Measurements from ENCODE around the gene WDR4. TPM values are rescaled to one million over a fixed set of nuclear protein-coding genes. Genes with fewer than 3 reads are reported as not detected.

WDR4 gene
- polyA plus RNA-seq, 1 of the 3 experiments (the other 2 are of a cell fraction), result 26.5 TPM

- no peak for TF ChIP-seq EZH2phosphoT487 (IDR thresholded peaks at IDR 0.05; ENCODE audit: borderline replicate concordance, low read depth)
- no peak for TF ChIP-seq CHD2 (IDR thresholded peaks at IDR 0.05; ENCODE audit: low read length, partially characterized antibody)
- TF ChIP-seq GATA2 (CRISPR knock-in tag; IDR thresholded peaks at IDR 0.05), result no peak
- no peak for TF ChIP-seq EP300 (IDR thresholded peaks at IDR 0.05; ENCODE audit: borderline replicate concordance in 1 of 2, low read depth in 1 of 2, low read length in 1 of 2)
- no peak for TF ChIP-seq ELF1 (IDR thresholded peaks at IDR 0.05)
- TF ChIP-seq MXI1 (IDR thresholded peaks at IDR 0.05; ENCODE audit: low read depth, low read length), result no peak
- no peak for TF ChIP-seq POLR2AphosphoS5 (IDR thresholded peaks at IDR 0.05; ENCODE audit: low read depth, low read length)
- no peak for TF ChIP-seq CTCF (IDR thresholded peaks at IDR 0.05)
- H3K27ac ChIP-seq (ENCODE audit: low read depth in 2 of 2, low read length in 1 of 2), result no peak overlapping the region
- CTCF ChIA-PET, result interaction anchor here (0.9 to 1.4 kb wide), 2 partner anchors 43 to 268 kb away, joined by 3 to 6 read pairs; no protein-coding TSS in a partner anchor
- H3K9me2 ChIP-seq, result no peaks in the 10 kb centered on the region
- WGBS (ENCODE audit: low lambda C conversion rate), result 91% methylated on average over 10 of the region's 10 CpGs
- POLR2A ChIA-PET, result no interaction called here
- peaks cover 11 to 74% of the 10 kb centered on the region in 2 experiments for H3K36me3 ChIP-seq (replicated peaks in 1 of 2; ENCODE audit: control insufficient read depth in 1 of 2, insufficient read depth in 2 of 2, low read length in 1 of 2)
- H3K9ac ChIP-seq, result no peak overlapping the region
- H3K4me1 ChIP-seq (ENCODE audit: control insufficient read depth in 1 of 2, insufficient read depth in 2 of 2, low read depth in 1 of 2, low read length in 1 of 2), result peaks cover 0 to 23% of the 10 kb centered on the region in 2 experiments; a peak in 1 of 4 replicates
- DNase-seq, result no peak
- no peak overlapping the region for H2AFZ ChIP-seq (ENCODE audit: low read depth)
- no peaks in the 10 kb centered on the region for H3K27me3 ChIP-seq (ENCODE audit: insufficient read depth)
- peaks cover 37% of the 10 kb centered on the region; the same call in 1 of the 2 replicates for H3K79me2 ChIP-seq (ENCODE audit: insufficient read depth)
- no peak overlapping the region for H3K4me3 ChIP-seq (ENCODE audit: low read depth in 2 of 2, low read length in 1 of 2)
- H3K4me2 ChIP-seq, result no peak overlapping the region
- H4K20me1 ChIP-seq (ENCODE audit: insufficient read depth), result peaks cover 28% of the 10 kb centered on the region
- H3F3A ChIP-seq (replicated peaks; ENCODE audit: insufficient read depth), result no peaks in the 10 kb centered on the region
- no peaks in the 10 kb centered on the region for H3K9me3 ChIP-seq
Observed at GRCh38 chr21:42861311-42861847, 18.0 kb downstream of the WDR4 start.

- no peak overlapping the region for H3K27ac ChIP-seq (ENCODE audit: low read depth in 2 of 2, low read length in 1 of 2)
- no peak overlapping the region for H2AFZ ChIP-seq (ENCODE audit: low read depth)
- peaks cover 18% of the 10 kb centered on the region; the same call in 1 of the 2 replicates for H4K20me1 ChIP-seq (ENCODE audit: insufficient read depth)
- DNase-seq, result no peak
- no peaks in the 10 kb centered on the region for H3K9me3 ChIP-seq
- H3K79me2 ChIP-seq (ENCODE audit: insufficient read depth), result peaks cover 28% of the 10 kb centered on the region; the same call in 1 of the 2 replicates
- H3K9ac ChIP-seq, result no peak overlapping the region
- no peak overlapping the region for H3K4me2 ChIP-seq
- TF ChIP-seq MAX (IDR thresholded peaks at IDR 0.05; ENCODE audit: low read depth) (no peak), POLR2AphosphoS5 (IDR thresholded peaks at IDR 0.05; ENCODE audit: low read depth, low read length) (no peak), FOXJ3 (CRISPR knock-in tag; IDR thresholded peaks at IDR 0.05) (no peak), NFIC (IDR thresholded peaks at IDR 0.05; ENCODE audit: borderline replicate concordance) (no peak), MXI1 (IDR thresholded peaks at IDR 0.05; ENCODE audit: low read depth, low read length) (no peak), EP300 (IDR thresholded peaks at IDR 0.05; ENCODE audit: borderline replicate concordance in 1 of 2, low read depth in 1 of 2, low read length in 1 of 2) (no peak), GABPA (IDR thresholded peaks at IDR 0.05; ENCODE audit: low read depth) (no peak), SMC3 (IDR thresholded peaks at IDR 0.05; ENCODE audit: low read depth, low read length) (no peak), MEF2A (IDR thresholded peaks at IDR 0.05; ENCODE audit: borderline replicate concordance, low read depth) (no peak), JUND (IDR thresholded peaks at IDR 0.05) (no peak), TEAD4 (IDR thresholded peaks at IDR 0.05; ENCODE audit: borderline replicate concordance, insufficient read depth) (no peak), YY1 (IDR thresholded peaks at IDR 0.05; ENCODE audit: low read depth) (no peak), ZBTB33 (IDR thresholded peaks at IDR 0.05; ENCODE audit: borderline replicate concordance, low read depth) (no peak), TAF1 (IDR thresholded peaks at IDR 0.05; ENCODE audit: borderline replicate concordance, low read depth, low read length) (no peak), RFX5 (IDR thresholded peaks at IDR 0.05; ENCODE audit: low read length) (no peak)
- H3K4me1 ChIP-seq (ENCODE audit: control insufficient read depth in 1 of 2, insufficient read depth in 2 of 2, low read depth in 1 of 2, low read length in 1 of 2), result peaks cover 0 to 13% of the 10 kb centered on the region in 2 experiments; a peak in 1 of 4 replicates
- H3K27me3 ChIP-seq (ENCODE audit: insufficient read depth), result no peaks in the 10 kb centered on the region
- CTCF ChIA-PET, result no interaction called here
- POLR2A ChIA-PET, result no interaction called here
- 95% methylated on average over 10 of the region's 17 CpGs for WGBS (ENCODE audit: low lambda C conversion rate)
- H3K9me2 ChIP-seq, result no peaks in the 10 kb centered on the region
- H3K4me3 ChIP-seq (ENCODE audit: low read depth in 2 of 2, low read length in 1 of 2), result no peak overlapping the region
- no peaks in the 10 kb centered on the region for H3F3A ChIP-seq (replicated peaks; ENCODE audit: insufficient read depth)
- H3K36me3 ChIP-seq (replicated peaks in 1 of 2; ENCODE audit: control insufficient read depth in 1 of 2, insufficient read depth in 2 of 2, low read length in 1 of 2), result peaks cover 12 to 81% of the 10 kb centered on the region in 2 experiments
Observed at GRCh38 chr21:42860345-42860744, 19.0 kb downstream of the WDR4 start.
